ENCODE results near the gene MYBPC2.

Gene MYBPC2

DNA sequence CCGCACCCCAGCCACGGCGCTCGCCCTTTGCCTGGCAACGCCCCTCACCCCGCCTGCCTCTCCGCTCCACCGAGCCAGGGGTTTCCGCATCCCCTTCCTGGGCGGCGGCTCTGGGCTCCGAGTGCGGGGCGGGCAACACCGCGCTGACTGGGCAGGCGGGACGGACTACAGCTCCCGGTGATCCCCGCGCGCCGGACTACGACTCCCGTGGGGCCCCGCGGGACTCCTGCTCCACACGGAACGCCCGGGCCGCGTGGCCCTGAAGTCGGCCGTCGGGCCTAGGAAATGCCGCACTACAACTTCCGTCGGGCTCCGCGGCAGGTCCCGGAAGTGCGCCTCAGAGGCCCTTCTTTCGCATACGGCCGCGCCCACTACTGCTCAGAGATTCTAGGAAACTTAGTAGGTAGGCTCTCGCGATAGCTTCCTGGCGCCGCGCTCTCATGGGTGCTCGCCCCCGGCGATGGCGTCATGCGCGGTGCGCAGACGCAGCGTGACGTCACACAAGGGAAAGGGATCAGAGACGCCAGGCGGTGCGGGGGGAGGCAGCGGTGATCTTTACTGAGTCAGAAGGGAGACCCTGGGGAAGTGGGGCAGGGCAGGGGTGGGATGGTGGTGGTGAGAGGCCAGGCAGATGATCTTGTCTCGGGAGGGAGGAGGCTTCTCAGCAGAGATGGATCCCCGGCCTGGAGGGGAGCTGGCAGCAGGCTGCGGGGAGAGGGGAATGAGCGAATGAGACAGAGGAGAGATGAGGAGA is 78.6 kb downstream of the MYBPC2 start, which contains the start of gene JOSD2:
JOSD2 (minus strand) TSS at position 123 of the 754 bp plus-strand sequence. CDS start 760 bp downstream, outside the sequence.
- peak within 1 kb of the TSS; percentile 76 for H3K9ac ChIP-seq (ENCODE audit: low read length)
- peak within 1 kb of the TSS; percentile 77 to 93 for H3K4me3 ChIP-seq (ENCODE audit: low read depth in 1 of 2, low read length in 2 of 2)
- H3K4me1 ChIP-seq (ENCODE audit: insufficient read depth, low read length): peaks cover 16% of the 10 kb centered on the region
- H3K27me3 ChIP-seq (ENCODE audit: control insufficient read depth in 1 of 2, insufficient read depth in 2 of 2, low read length in 2 of 2): peaks cover 0 to 12% of the 10 kb centered on the region in 2 donors
- H3K36me3 ChIP-seq (ENCODE audit: insufficient read depth, low read length): no peaks in the 10 kb centered on the region
- H3K27ac ChIP-seq (ENCODE audit: low read depth, low read length): peak within 1 kb of the TSS; percentile 58
- H3K9me3 ChIP-seq (ENCODE audit: low read length): no peaks in the 10 kb centered on the region

DNA sequence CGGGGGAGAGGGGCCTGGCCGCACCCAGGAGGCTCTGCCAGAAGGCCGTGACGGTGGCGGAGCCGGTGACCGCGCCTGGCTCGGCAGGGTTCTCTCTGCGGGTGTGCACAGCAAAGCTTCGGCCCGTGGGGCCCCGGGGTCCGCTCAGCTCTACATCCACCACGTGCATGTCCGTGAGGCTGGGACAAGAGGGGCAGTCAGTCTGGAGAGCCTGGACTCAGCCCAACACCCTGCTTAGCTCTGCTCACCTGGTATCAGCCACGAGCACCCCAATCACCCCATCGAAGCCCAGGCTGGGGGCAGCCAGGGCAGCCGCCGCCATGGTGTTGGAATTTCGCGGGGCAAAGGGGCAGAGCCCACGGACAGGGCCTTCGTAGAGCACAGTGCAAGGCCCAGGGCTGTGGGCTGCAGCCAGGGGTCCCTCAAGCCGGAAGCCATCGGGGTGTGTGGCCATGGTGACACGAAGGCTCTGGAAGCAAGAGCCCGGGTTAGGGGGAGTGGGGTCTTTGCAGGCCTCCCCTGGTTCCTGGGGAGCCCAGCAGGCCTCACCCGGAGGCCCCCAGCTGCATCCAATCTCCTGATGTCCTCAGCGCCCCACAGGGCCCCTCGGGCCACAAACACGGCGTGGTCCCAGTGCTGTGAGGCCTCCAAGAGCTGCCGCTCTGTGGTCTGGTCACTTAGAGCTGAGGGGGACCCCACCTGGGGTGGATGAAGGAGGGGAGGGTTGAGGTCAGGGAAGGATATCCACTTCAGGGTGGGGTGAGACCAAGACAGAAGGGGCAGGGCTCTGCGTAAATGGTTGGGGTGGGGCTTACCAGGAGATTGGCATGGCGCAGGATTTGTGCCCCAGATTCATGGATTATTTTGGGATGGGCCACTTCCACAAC is 79.7 kb downstream of the MYBPC2 start:
- no peak overlapping the region for H3K27ac ChIP-seq (ENCODE audit: low read depth, low read length)
- H3K36me3 ChIP-seq (ENCODE audit: insufficient read depth, low read length): no peaks in the 10 kb centered on the region
- H3K4me1 ChIP-seq (ENCODE audit: insufficient read depth, low read length): peaks cover 16% of the 10 kb centered on the region
- H3K9ac ChIP-seq (ENCODE audit: low read length): no peak overlapping the region
- peaks cover 0 to 12% of the 10 kb centered on the region in 2 donors for H3K27me3 ChIP-seq (ENCODE audit: control insufficient read depth in 1 of 2, insufficient read depth in 2 of 2, low read length in 2 of 2)
- no peak overlapping the region for H3K4me3 ChIP-seq (ENCODE audit: low read depth in 1 of 2, low read length in 2 of 2)
- no peaks in the 10 kb centered on the region for H3K9me3 ChIP-seq (ENCODE audit: low read length)

DNA sequence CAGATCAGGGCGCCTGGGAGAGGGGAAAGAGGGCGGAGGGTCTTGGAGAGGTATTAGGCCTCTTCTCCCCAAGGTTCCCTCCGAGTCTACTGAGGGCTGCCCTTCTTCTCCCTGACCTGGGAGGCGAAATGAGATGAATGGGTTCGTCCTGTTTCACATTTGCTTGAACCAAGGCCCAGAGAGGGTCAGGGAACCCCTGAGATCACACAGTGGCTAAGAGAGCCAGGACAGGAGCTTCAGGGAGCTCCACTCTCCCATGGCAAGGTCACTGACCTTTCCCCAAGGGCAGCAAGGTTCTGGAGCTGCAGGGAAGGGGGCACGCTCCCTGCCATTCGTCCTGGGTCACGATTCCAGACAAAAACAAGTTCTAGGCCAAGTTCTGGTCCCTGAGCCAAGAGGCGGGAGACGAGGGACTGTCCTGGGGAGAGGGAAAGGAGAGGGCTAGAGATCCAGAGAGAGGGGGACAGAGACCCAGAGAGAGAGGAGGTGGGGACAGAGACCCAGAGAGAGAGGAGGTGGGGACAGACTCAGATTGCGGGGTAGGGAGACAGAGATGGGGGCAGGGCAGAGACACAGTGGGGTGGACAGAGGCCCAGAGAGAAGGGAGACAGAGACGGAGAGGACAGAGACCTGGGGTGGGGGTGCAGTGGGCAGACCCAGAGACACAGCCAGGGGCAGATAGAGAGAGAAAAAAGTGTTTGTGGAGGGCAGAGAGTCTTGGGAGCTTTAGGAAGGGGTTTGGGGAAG is 80.5 kb downstream of the MYBPC2 start:
- Histone ChIP-seq H3K9ac (ENCODE audit: low read length) (no peak overlapping the region), H3K4me3 (ENCODE audit: low read depth in 1 of 2, low read length in 2 of 2) (no peak overlapping the region), H3K4me1 (ENCODE audit: insufficient read depth, low read length) (peaks cover 16% of the 10 kb centered on the region)

DNA sequence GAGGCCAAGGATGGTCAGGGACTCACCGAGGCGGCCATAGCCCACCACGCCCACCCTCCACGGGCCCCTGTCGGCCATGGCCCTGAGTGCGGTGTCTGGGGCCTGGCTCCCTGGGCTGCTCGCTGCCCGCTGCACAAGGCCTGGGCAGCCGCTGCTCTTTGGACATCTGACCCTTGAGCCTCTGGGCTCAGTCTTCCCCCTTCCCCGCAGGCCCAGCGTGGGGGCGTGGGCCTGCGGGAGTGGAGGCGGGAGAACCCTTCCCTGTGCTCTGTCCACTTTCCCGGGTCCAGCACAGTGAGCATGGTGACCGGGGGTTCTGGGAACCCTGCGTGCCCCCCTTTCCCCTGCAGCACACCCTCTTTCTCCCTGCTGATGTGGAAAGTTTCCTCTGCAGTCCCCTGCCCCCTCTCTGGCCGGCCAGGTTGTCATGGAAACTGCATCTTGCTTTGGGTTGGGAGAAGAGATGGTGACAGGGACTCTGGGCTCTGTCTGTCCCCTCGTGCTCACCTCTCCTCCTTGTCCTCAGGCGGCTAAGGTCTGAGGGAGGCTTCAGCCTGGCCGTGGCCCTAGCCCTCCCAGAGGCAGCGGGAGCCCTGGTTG is 81.2 kb downstream of the MYBPC2 start, which contains the start of gene ASPDH:
ASPDH (minus strand) TSS at position 168 of the 600 bp plus-strand sequence; CDS start at position 78, 90 bp downstream.
- Histone ChIP-seq H3K4me1 (ENCODE audit: insufficient read depth, low read length) (peaks cover 16% of the 10 kb centered on the region), H3K36me3 (ENCODE audit: insufficient read depth, low read length) (no peaks in the 10 kb centered on the region)

More for the DNA sequence above, 80.5 kb downstream of the MYBPC2 start:
- Histone ChIP-seq H3K36me3 (ENCODE audit: insufficient read depth, low read length) (no peaks in the 10 kb centered on the region), H3K27ac (ENCODE audit: low read depth, low read length) (no peak overlapping the region), H3K9me3 (ENCODE audit: low read length) (no peaks in the 10 kb centered on the region), H3K27me3 (ENCODE audit: control insufficient read depth in 1 of 2, insufficient read depth in 2 of 2, low read length in 2 of 2) (peaks cover 0 to 12% of the 10 kb centered on the region in 2 donors)

DNA sequence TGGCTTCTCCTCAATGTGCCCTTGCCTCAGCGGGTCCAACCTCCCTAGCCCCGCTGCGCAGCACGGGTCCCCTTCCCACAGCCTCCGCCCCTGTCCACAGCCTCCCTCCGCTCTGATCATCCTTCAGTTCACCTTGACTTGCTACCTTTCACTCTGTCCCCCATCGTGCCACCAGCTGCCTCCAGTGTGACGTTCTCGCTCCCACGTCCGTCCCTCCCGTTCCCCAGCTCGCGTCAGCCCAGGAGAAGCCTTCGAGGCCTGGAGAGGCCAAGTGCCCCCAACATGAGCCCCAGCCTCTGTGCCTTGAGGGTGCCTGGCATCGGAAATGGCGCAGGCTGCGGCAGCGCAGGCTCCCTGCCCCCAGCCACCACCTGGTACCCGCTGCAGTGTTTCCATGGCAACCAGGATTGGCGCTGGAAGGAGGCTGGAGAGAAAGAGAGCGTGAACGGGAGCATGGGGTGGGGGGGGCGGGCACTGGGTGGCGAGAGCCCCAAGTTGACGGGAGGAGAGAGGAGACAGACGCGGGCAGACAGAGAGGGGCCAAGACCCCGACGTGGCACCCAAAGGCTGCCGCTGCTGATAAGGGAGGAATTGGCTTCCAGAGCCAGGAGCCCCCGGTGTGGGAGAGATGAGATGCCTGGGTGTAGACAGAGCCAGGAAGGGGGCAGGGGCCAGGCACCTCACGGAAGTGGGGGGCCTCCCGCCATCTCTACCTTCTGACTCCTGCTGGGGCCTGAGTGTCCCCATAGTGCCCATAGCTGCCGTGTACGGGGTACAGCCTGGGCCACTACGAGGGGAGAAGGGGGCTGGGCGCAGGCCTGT is 81.9 kb downstream of the MYBPC2 start:
- Histone ChIP-seq H3K27me3 (ENCODE audit: control insufficient read depth in 1 of 2, insufficient read depth in 2 of 2, low read length in 2 of 2) (peaks cover 0 to 12% of the 10 kb centered on the region in 2 donors), H3K27ac (ENCODE audit: low read depth, low read length) (no peak overlapping the region), H3K4me3 (ENCODE audit: low read depth in 1 of 2, low read length in 2 of 2) (no peak overlapping the region), H3K36me3 (ENCODE audit: insufficient read depth, low read length) (no peaks in the 10 kb centered on the region), H3K4me1 (ENCODE audit: insufficient read depth, low read length) (peaks cover 16% of the 10 kb centered on the region), H3K9ac (ENCODE audit: low read length) (no peak overlapping the region), H3K9me3 (ENCODE audit: low read length) (no peaks in the 10 kb centered on the region)

More for the DNA sequence above, 81.2 kb downstream of the MYBPC2 start, which contains the start of gene ASPDH:
- Histone ChIP-seq H3K9ac (ENCODE audit: low read length) (no peak within 1 kb of the TSS), H3K9me3 (ENCODE audit: low read length) (no peaks in the 10 kb centered on the region), H3K4me3 (ENCODE audit: low read depth in 1 of 2, low read length in 2 of 2) (no peak within 1 kb of the TSS), H3K27ac (ENCODE audit: low read depth, low read length) (no peak within 1 kb of the TSS), H3K27me3 (ENCODE audit: control insufficient read depth in 1 of 2, insufficient read depth in 2 of 2, low read length in 2 of 2) (peaks cover 0 to 12% of the 10 kb centered on the region in 2 donors)

DNA sequence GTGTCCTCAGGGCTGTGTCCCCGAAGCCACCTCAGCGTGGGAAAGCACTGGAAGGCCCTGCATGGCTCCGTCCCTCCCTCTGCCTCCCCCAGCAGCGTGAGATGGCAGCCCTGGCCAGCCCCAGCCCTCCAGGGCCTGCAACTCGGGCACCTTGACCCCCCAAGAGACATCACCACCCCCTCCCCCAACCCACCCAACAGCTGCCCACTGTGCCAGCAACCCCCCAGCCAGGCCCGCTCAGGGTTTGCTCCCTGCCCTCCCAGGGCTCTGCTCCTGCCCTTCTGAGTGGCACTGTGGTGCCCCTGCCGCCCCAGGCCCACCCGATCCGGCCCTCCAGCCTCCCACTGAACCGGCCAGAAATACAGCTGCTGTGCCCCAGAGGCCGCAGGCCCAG is 82.5 kb downstream of the MYBPC2 start:
- Histone ChIP-seq H3K4me1 (ENCODE audit: insufficient read depth, low read length) (peaks cover 12% of the 10 kb centered on the region), H3K27me3 (ENCODE audit: control insufficient read depth in 1 of 2, insufficient read depth in 2 of 2, low read length in 2 of 2) (peaks cover 0 to 12% of the 10 kb centered on the region in 2 donors), H3K9me3 (ENCODE audit: low read length) (no peaks in the 10 kb centered on the region), H3K36me3 (ENCODE audit: insufficient read depth, low read length) (no peaks in the 10 kb centered on the region), H3K9ac (ENCODE audit: low read length) (no peak overlapping the region), H3K27ac (ENCODE audit: low read depth, low read length) (no peak overlapping the region), H3K4me3 (ENCODE audit: low read depth in 1 of 2, low read length in 2 of 2) (no peak overlapping the region)

All from muscle layer of colon (tissue), 2 donors.